Mammary microvascular endothelial cell (primary cell): ENCODE results near the gene PSMD3. TPM values are rescaled to one million over a fixed set of nuclear protein-coding genes. Genes with fewer than 3 reads are reported as not detected.

Experiments
- total RNA-seq: library from RNA; depleted of rRNA; stranded (reverse); fragments of >200 nt; gene quantifications from 2 replicates; pipeline ENCODE4 v1.2.3, GENCODE V29; 2015

Gene PSMD3
- 144 and 176 TPM in 2 replicates for total RNA-seq

DNA sequence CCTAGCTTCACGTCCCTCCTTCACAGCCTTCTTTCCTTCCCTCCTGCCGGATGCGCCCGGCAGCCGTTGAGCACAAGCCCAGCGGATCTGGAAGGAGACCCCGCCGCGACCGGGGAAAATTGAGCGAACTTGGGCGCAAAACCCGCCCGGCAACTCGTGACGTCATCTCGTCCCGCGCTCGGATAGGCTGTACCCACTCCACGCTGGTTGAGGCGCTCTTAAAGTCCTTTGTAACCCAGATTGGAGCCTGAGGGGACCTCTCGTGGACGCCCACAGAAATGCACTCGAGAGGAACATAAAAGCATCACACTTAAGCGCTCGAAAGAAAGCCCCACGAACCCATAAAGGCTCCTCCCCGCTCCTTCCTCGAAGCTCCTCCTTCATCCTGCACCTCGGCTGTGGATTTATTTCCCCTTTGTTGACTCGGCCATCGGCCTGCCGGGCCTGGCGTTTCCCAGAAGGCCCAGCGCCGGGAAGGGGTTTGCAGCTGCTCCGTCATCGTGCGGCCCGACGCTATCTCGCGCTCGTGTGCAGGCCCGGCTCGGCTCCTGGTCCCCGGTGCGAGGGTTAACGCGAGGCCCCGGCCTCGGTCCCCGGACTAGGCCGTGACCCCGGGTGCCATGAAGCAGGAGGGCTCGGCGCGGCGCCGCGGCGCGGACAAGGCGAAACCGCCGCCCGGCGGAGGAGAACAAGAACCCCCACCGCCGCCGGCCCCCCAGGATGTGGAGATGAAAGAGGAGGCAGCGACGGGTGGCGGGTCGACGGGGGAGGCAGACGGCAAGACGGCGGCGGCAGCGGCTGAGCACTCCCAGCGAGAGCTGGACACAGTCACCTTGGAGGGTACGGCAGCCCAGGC lies at the start of gene PSMD3:
TSS of gene PSMD3 (plus strand) at position 457 of the 856 bp plus-strand sequence. CDS start at position 621, 164 bp downstream.

GRCh38 chr17:39962642-39963220 lies 17.9 kb upstream of the PSMD3 start, which contains the start of gene GSDMA:
GSDMA (plus strand) TSS chr17:39963004; CDS start chr17:39965688, 2,684 bp downstream.

DNA sequence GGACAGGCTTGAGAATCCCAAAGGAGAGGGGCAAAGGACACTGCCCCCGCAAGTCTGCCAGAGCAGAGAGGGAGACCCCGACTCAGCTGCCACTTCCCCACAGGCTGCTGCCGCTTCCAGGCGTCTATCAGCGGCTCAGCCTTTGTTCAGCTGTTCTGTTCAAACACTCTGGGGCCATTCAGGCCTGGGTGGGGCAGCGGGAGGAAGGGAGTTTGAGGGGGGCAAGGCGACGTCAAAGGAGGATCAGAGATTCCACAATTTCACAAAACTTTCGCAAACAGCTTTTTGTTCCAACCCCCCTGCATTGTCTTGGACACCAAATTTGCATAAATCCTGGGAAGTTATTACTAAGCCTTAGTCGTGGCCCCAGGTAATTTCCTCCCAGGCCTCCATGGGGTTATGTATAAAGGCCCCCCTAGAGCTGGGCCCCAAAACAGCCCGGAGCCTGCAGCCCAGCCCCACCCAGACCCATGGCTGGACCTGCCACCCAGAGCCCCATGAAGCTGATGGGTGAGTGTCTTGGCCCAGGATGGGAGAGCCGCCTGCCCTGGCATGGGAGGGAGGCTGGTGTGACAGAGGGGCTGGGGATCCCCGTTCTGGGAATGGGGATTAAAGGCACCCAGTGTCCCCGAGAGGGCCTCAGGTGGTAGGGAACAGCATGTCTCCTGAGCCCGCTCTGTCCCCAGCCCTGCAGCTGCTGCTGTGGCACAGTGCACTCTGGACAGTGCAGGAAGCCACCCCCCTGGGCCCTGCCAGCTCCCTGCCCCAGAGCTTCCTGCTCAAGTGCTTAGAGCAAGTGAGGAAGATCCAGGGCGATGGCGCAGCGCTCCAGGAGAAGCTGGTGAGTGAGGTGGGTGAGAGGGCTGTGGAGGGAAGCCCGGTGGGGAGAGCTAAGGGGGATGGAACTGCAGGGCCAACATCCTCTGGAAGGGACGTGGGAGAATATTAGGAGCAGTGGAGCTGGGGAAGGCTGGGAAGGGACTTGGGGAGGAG lies 34.7 kb downstream of the PSMD3 start, which contains the start of gene CSF3:
TSS of gene CSF3 (plus strand) at position 436 of the 993 bp plus-strand sequence. CDS start at position 471, 35 bp downstream.

Other genes starting within 250 kb of the PSMD3 start
- 0.27 and 0.30 TPM in 2 replicates for gene GRB7, start 242.9 kb upstream of the PSMD3 start, total RNA-seq
- gene IKZF3, start 116.5 kb upstream of the PSMD3 start, total RNA-seq, result not detected in 2 replicates
- not detected in 2 replicates for gene ZPBP2, start 112.6 kb upstream of the PSMD3 start, total RNA-seq
- 0.53 and 1.8 TPM in 2 replicates for gene GSDMB, start 62.2 kb upstream of the PSMD3 start, total RNA-seq
- gene ORMDL3, start 53.2 kb upstream of the PSMD3 start, total RNA-seq, result 15.5 and 19.0 TPM in 2 replicates
- not detected in 2 replicates for gene LRRC3C, start 53.1 kb upstream of the PSMD3 start, total RNA-seq
- not detected in 2 replicates for gene GSDMA, start 17.8 kb upstream of the PSMD3 start, total RNA-seq
- 8.3 and 11.3 TPM in 2 replicates for gene CSF3, start 34.6 kb downstream of the PSMD3 start, total RNA-seq
- 95.3 and 99.0 TPM in 2 replicates for gene MED24, start 73.6 kb downstream of the PSMD3 start, total RNA-seq
- gene THRA, start 82.2 kb downstream of the PSMD3 start, total RNA-seq, result 11.7 and 16.3 TPM in 2 replicates
- 0.87 and 1.7 TPM in 2 replicates for gene NR1D1, start 119.8 kb downstream of the PSMD3 start, total RNA-seq
- 45.9 and 49.0 TPM in 2 replicates for gene MSL1, start 141.2 kb downstream of the PSMD3 start, total RNA-seq
- 38.0 and 41.0 TPM in 2 replicates for gene CASC3, start 159.7 kb downstream of the PSMD3 start, total RNA-seq
- gene RAPGEFL1, start 196.7 kb downstream of the PSMD3 start, total RNA-seq, result 0.79 and 1.9 TPM in 2 replicates
- gene WIPF2, start 238.5 kb downstream of the PSMD3 start, total RNA-seq, result 11.2 and 11.7 TPM in 2 replicates